ENCODE measurements around the gene ADGRD1.
A peak's percentile ranks its signal among the peaks of the same experiment; 100 is the strongest.

The ADGRD1 gene

DNA sequence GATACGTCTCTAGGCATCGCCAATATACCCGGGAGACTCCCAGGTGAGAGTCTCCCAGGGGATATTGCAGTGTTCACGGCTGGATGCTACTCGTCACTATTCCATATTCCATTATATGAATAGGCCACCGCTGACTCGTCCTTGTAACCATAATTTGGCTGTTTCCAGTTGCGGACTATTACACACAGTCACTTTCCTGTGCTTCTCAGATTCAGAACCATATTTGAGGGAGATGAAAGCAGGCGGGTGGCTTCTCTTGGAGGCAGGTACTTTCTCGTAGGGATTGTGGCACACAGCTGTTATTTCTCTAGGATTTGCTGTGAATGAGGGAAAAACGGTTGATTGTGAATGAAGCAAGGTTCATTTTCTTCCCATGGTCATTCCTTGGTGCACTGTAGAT, 73.0 kb downstream of the ADGRD1 start:
- peak; percentile 32 to 76 for DNase-seq

DNA sequence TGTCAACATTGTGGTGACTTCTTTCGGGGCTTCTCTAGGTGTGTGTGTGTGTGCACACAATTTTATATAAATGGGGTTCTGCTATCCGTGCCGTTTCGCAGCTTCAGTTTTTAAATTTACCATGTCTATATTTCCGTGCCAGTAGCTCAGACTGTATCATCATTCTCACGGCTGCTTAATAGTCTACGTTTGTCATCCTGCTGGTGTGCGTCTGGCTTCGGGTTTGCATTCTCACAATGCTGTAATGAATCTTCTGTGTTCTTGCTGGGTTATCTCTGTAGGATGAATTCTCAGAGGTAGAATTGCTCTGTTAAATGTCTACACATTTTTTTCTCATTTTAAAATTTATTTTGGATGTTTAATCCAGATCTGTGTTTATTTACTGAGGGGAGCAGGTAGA, 73.6 kb downstream of the ADGRD1 start:
- peak in 1 of 2 experiments; percentile 53 for DNase-seq

DNA sequence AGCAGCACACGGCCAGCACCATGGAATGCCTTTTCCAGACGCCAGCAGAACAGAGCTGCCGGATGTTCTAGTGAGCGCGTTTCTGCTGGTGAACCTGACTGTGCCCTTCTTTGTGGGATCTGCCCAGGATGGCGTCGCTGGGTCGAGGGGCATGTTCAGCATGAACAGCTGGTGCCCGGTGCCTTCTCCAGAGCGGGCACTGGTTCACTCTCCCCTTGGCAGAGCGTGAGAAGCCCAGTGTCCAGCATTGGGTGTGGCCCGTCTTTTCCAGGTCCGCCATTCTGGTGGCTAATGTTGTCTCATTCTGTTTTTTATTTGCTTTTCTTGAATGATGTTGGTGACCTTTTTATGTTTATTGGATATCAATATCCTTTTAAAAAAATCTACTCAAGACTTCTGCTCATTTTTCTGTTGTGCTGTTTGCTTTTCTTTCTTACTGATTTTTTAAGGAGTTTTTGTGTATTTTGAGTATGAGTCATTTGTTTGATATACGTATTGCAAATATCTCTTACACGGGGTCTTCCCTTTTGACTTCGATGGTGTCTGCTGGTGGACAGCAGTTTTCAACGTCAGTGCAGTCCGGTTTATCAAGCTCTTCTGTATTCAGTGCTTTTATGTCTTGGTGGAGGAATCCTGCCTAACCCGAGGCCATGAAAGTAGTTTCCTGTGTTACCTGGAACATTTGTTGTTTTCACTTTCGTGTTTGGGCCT, 74.3 kb downstream of the ADGRD1 start:
- no peak for DNase-seq

DNA sequence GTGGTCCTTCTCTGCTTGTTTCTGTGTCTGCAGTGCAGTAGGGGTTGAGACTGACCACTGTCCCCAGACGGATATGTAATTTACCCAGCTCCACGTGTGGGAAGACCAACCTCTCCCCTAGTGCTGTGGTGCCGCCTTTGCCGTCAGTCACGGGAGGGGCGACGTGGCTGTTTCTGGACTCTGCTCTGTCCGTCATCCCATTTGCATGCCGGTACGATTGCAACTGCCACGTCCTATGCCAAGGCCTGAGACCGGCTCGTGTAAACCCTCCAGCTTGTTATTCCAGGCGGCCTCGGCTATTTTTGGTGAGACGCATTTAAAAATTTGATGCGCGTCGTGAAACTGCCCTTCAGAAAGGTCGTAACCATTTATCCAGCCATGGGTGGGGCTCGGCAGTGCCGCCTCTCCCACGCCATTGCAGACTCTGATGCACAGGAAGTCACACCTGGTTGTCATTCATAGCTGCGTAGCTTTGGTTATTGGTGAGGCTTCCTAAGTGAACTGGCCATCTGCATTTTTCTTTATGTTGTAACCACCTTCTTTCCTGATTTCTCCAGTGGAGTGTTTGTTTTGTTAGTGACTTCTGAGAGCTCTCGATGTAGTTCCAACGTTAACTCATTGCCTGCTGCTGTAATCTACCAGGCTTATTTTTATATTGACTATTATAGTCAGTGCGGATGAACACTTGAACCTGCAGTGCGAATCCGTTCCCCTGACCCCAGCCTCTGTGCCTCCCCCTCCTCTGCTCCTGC, 75.1 kb downstream of the ADGRD1 start:
- peak; percentile 69 to 89 for DNase-seq

DNA sequence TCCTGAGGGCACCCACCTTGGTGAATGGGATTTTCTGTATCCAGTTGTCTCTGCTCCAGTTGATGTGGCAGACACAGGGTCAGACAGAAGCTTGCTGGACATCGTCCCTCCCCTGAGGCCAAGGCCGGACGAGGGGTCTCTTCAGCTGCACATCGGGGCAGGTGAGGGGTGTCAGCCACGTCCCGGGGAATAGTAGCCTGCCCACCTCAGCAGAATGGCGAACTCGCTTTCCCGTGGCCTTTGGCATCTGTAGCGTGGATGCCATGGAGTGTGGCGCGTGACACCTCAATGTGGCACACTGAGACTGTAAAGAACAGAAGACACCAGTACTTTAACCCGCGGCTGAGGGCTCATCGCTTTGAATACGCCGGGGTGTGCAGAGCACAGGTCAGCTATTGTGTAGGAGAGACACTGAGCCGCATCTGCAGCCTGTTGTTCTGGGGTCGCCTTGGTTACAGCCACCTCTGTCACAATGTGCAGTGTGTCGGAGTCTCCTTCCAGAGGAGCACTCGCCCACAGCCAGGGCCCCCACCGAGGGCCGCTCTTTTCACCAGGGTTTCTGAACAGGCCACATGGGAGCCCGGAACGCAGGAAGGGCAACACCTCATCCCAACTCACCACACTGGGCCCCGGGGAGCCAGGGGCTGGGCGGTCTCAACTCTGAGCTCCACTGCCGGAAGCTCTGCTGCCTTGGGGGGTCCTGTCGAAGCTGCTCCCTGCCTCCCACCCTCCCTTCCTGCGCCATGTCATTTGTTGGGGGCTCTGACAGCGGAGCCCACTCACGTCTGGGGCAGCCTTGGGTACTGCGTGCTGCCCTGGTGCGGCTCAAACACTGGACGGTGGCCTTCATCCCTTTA, 77.0 kb downstream of the ADGRD1 start:
- peak; percentile 55 to 69 for DNase-seq

DNA sequence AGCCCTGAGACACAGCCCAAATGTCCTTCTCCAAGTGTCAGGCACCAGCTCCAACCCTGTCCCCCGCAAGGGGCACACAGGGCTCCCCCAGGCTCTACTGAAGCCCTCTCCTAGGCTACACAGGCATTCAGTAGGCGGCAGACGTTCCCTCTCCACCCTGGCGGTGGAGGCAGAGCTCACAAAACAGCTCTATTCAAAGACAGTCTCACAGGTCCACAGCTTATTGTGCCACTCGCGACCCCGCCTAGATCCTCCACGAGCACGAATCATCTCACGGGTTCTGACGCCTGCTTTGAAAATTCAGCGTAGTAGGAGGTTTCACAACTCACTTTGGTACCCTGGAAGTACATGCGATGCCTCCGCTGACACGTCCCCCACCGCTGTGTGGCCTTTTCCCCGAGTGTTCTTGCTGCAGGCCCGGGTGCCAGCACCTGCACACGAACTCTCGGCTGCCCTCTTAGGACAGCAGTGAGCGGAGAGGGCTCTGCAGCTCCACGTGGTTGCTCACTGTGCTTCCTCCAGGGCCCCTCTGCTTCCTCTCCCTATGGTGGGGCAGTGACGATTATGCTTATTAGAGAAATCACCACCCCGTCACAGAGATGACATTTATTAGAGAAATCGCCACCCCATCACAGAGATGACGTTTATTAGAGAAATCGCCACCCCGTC, 78.5 kb downstream of the ADGRD1 start:
- DNase-seq: peak in 1 of 2 experiments; percentile 24

DNA sequence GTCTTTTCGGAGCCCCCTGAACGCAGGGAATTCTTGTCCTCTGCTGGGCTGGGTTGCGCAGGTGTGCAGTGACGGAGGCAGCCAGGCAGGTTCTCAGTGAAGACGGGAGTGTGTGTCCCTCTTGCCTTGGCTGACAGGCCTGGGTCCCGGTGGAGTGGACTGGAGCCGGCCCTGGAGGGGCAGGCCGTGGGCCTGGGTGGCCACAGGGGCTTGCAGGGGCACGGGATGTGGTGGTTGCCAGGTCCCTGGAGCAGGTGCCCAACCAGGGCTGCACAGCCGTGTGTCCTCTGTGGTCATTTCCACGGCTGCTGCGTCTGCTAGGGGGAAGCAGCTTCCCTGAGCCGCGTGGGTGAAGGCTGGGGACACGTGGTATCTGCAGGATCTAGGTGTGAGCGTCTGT, 79.8 kb downstream of the ADGRD1 start:
- DNase-seq: no peak

DNA sequence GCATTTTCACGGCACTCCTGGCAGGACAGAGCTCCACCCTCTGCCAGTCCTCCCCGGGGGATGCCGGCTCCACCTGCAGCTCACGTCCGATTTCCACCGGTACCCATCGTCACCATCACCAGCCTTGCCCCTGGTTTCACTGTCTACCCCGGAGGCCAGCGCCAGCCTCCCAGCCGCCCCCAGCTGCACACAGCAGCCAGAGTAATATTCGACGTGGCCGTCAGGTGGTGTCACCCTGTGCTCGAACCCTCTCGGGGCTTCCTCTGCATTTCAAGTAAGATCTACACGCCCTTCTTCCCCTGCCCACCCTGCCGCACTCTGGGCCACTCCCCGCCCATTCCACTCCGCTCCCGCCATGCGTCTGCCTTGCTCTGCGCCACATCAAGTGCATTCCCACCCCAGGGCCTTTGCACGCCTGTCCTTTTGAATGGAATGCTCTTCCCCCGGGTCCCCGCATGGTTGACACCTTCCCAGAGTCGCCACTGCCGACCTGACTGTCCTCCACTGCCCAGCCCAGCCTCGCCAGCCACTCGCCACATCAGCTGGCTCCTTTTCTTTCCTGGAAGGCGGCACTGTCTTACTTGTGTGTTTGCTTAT, 80.3 kb downstream of the ADGRD1 start:
- DNase-seq: no peak

DNA sequence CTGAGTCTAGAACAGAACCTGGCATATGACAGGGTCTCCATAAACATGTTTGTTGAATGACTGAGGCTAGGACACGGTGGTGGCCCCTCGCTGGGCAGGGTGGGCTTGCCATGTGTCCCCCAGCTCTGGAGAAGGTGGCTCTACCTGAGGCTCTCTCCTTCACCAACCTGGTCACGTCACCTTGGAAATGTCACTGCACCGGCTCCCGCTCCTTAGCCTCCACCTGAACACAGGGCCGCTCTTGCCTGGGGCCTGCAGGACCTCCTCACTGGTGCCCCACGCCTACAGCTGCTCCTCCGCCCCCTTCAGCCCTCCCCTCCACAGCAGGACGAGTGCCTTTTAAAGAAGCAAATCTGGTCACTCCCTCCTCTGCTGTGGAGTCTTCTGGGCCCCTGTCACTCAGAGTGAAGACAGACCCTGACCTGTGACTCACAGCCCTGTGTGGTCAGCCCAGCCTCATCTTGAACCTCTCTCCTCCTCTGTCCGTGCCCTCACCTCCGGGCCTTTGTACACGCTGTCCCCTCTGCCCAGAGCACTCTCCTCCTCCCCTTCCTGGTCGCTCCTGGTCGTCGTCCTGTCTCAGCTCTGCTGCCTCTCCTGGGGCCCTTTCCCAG, 81.0 kb downstream of the ADGRD1 start:
- DNase-seq: no peak

DNA sequence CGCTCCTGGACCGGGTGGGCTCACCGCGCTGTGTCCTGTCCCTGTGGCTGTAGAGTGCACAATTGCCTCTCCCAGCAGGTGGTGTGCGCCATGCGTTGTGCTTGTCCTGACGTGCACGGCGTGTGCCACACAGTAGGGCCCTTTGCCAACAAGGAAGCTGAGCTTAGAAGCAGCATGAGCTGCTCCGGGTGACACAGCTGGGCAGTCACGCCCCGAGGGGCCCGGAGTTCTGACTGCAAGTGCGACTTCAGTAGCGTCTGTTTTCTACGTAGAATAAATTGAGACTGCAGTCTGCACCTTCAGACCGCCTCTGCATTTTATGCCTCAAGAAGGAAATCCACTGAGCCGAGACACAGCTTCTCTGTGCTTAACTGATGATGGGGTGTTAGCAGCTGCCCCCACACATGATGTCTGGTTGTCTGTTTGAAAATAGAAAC, 81.6 kb downstream of the ADGRD1 start:
- DNase-seq: no peak

DNA sequence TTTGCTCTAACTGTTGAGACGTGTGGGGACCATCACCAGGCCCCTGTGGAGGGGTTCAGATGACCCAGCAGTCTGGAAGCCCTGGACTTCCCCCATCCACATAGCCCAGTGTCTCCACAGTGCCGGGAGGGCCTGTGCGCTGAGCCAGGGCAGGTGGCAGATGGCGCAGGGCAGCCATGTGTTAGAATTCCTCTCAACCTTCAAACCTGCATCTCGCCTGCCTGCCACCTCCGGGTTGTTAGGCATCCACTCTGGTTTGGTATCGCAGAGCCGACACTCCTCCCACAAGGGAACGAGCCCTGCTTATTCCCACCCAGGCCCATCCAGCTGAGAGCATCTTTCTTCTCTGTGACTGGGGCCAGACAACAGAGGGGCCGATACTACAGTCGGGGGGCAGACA, 84.5 kb downstream of the ADGRD1 start:
- DNase-seq: no peak

DNA sequence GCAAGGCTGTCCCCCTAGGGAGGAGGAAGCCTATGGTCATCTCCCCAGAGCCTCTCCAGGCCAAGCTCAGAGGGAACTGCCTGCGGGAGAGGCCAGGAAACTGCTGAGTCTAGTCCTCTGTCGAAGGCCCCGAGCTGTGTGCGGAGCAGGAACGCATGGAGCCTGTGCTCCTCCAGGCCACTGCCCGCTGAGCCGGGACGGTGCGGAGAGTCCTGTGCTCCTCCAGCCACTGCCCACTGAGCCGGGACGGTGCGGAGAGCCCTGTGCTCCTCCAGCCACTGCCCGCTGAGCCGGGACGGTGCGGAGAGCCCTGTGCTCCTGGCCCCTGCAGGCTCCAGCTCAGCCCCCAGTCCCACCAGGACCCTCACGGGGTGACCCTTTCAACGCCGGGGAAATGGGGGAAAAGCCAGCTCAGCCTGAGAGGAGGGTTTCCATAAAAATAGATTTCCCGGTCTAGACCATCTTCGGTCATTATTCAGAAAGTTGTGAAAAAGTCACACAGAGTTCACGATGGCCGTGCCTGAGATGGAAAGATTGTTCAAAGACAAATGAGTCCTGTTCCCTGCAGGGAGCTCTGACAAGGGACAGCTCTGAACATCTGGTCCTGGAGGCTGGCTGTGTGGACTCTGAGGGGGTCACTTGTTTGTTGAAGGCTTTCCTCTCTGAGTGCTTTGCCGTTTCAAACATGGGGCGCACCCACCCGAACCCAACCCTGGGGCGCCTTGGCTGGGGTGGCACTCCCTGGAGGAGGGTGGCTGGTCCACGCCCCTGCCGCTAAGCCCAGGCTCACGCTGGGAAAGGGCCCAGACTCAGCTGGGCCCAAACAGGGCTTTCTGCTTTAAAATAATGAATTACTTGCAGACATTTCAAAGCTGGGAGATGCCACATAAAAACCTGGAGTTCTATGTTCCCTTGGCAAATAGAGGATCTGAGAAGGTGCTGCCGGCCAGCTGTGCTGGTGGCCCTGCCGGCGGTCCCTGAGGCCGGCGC, 85.5 kb downstream of the ADGRD1 start:
- no peak for DNase-seq

DNA sequence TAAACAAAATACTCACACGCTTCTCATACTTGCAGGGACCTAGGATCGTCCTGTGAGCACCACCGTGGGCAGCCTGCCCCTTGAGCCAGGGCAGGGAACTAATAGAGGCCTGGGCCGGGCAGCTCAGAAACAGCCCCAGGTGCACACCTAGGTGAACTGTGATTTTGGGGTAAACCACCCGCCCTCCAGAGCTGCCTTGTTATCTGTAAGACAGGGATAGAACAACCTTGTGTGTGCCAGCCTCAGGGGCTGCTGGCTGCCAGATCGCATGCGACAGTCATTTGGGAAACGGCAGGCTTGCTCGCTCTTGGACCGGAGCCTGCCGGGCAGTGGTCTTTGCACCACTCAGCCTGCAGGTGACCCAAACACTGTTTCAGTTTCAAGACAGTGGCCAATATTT, 86.8 kb downstream of the ADGRD1 start:
- no peak for DNase-seq

DNA sequence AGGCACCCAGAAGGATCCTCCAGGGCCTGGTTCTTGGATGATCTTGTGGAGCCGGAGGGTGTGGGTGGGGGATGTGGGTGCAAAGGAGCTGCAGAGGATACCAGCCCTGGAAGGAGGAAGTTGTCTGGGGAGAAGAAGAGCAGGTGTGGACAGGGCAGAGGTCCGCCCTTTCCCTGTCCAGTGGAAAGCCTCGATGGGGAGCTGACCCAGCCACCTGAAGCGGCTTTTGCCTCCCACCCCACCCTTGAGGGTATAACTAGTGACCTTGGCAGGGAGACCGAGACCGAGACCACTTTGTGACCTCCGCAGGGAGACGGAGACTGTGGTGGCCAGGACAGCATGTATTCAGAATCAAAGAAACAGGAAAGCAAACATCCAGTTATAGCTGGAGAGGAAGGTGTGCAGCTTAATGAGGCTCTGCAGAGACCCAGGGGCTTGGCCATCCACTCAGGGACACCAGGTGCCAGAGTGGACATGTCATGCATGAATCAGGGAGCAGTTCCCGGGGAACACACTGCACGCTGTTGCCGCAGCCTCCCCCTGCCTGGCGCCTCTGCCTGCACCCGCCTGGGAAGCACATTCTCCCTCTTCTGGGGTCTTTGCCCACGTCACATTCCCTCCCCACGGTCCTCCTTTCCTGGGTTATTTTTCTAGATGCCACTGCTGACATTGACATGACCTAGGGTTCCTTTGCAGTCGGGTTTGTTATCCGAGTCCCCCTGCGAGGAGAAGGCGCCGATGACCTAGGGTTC, 87.7 kb downstream of the ADGRD1 start:
- DNase-seq: no peak

DNA sequence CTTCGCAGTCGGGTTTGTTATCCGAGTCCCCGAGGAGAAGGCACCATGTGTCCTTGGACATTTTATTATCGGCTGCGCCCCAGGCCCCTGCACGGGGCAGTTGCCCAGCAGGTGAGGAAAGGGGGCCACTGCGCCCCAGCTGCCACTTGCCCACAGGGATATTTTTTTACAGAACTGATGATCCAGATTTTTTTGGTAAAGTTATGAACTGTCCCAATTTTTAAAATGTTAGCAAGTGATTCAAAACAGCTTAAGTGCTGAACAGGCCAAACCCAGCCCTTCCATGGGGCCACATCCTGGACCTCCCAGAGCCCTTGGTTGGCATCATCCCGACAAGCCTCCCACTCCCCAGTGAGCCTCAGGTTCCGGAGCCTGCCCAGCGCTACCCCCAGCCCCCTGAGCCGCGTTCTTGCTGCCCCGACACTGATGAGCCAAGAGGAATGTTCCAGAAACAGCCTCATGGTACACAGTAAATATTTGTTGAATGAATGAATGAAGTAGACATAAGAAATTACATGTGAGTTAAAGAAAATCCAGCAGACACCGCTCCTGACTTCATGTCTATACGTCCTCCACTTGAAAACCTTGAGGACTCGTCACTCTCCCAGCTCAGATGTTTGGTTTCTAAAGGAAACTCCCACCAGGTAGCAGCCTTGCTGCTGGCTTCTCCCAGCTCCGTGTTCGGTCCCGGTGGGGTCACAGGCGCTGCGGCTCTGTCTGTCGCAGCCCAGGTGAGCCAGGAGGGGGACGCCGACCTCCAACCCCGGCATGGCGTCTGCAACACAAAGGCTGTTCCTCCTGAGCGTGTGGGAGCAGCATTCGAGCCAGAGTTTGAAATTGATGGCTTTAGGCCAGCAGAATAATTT, 88.5 kb downstream of the ADGRD1 start:
- no peak for DNase-seq

DNA sequence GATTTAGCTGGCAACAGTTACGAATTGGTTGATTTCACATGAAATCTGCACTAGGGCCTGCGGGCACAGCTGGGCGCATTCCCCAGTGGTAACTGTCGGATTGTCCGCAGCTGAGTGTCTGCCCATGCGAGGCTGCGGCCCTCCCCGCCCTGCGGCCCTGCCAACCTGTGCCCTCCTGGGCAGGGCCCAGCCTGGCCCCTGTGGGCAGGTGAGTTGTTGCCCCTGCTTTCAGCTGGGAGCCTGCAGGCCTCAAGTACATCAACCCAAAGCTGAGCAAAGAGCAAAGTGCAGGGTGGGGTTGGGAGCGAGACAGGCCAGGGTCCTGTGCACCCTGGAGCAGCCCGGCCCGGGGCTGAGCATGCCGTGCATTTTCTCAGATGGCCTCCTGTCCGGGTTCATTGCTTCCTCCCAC, 89.1 kb downstream of the ADGRD1 start:
- DNase-seq: no peak

DNA sequence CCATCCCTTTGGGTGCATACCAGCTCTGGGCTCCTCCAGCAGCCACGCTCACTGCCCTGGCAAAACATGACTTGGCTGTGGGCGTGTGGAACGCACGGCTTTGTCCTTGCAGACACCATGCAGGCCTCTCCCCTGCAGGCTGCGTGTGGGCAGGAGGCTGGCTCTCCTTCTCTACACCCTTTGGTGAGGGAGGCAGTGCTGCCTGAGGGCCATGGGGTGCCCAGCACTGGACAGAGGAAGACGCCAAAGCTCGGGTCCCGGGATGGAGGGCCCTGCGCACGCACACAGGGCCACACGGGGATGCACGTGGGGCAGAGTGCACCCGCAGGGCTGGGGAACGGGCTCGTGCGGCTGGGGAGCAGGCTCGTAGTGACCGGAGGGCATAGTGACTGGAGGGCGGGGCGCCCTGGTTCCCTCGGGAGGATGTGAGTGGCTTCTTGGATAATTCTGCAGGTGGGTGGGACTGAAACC, 89.7 kb downstream of the ADGRD1 start:
- DNase-seq: no peak

DNA sequence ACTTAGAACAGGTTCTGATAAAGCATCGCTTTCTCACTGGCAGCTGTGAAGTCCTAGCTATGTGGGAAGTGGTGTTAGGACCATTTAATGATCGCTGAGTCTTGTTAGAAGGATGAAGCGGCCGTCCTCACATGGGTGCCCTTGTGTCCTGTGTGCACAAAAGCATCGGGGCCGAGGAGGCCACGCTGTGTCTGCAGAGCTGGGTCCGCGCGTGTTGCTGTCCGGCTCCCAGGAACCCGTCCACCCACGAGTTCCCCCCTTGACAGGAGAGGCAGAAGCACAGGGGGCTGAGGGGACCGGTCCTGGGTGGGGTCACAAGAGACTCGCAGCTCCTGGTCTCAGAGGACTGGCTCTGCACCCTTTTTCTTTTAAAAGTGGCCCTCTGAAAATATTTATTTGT, 90.4 kb downstream of the ADGRD1 start:
- no peak for DNase-seq
